NCI-H187 treated with DMSO at 0.1 percent for 48 hours (cell line): ENCODE data around the gene MACC1.
"Not testable (repeated sequence)": the region's sequence is repeated elsewhere in the genome, so short reads cannot be mapped to it uniquely, and the experiment has no call there.

Experiments
- DNase-seq: peaks from one replicate; lab custom pipeline; 2025; lab: John Stamatoyannopoulos, UW

MACC1 gene

DNA sequence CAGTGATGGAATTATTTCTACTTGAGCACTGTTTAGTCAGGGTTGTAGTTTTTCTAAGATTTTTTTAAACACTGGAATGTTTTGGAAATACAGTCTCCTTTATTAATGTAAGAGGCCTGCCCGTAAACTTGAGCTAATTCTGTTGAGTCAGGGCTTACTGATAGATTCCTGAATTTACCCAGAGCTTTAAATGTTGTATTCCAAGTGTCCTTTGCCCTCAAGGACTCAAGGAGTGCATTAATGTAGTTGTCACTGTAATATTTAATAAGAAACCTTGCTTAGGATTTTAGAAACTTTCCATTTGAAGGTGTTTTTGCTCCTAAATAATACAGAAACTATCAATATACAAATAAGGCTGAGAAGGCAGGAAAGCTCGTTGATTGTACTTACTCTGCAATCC is 89.2 kb downstream of the MACC1 start:
- no peak for DNase-seq

DNA sequence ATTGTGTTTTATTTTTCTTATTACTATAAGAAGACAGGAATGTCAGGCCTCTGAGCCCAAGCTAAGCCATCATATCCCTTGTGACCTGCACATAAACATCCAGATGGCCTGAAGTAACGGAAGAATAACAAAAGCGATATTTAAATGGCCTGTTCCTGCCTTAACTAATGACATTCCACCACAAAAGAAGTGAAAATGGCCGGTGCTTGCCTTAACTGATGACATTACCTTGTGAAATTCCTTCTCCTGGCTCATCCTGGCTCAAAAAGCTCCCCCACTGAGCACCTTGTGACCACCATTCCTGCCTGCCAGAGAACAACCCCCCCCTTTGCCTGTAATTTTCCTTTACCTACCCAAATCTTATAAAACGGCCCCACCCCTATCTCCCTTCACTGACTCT is 91.1 kb downstream of the MACC1 start:
- DNase-seq = not testable (repeated sequence)

DNA sequence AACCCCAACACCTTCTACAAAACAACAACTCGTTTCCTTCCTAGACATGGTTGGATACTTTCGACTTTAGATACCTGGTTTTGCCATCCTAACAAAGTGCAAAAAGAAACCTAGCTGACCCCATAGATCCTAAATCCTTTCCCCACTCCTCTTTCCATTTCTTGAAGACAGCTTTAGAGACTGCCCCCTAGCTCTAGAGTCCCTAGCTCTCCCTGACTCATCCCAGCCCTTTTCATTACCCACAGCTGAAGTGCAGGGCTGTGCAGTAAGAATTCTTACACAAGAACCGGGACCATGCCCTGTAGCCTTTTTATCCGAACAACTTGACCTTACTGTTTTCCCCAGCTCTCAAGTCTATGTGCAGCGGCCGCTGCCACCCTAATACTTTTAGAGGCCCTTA is 93.1 kb downstream of the MACC1 start:
- DNase-seq = not testable (repeated sequence)

DNA sequence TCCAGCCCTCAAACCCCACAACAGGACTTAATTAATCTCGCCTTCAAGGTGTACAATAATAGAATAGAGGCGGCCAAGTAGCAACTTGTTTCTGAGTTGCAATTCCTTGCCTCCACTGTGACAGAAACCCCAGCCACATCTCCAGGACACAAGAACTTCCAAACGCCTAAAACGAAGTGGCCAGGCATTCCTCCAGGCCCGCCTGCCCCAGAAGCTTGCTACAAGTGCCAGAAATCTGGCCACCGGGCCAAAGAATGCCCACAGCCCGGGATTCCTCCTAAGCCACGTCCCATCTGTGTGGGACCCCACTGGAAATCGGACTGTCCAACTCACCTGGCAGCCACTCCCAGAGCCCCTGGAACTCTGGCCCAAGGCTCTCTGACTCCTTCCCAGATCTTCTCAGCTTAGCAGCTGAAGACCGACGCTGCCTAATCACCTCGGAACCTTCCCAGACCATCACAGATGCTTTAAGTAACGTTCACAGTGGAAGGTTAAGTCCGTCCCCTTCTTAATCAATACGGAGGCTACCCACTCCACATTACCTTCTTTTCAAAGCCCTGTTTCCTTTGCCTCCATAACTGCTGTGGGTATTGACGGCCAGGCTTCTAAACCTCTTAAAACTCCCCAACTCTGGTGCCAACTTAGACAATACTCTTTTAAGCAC is 94.4 kb downstream of the MACC1 start:
- not testable (repeated sequence) for DNase-seq

DNA sequence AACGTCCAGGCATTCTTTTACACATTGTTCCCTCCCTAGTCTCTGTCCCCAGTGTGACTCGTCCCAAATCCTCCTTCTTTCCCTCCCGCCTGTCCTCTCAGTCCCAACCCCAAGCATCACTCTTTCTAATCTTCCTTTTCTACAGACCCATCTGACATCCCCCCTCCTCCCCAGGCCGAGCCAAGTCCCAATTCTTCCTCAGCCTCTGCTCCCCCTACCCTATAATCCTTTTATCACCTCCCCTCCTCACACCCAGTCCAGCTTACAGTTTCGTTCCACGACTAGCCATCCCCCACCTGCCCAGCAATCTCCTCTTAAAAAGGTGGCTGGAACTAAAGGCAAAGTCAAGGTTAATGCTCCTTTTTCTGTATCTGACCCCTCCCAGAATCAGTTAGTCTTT is 95.1 kb downstream of the MACC1 start:
- no peak for DNase-seq

DNA sequence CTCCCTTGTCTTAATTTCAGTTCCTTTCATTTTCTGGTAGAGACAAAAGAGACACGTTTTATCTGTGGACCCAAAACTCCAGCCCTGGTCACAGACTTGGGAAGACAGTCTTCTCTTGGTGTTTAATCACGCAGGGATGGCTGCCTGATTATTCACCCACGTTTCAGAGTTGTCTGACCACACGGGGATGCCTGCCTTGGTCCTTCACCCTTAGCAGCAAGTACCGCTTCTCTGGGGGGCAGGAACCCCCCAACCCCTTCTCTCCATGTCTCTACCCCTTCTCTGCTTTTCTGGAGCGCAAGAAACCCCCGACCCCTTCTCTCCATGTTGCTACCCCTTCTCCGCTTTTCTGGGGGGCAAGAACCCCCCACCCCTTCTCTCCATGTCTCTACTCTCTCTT is 95.8 kb downstream of the MACC1 start:
- no peak for DNase-seq

DNA sequence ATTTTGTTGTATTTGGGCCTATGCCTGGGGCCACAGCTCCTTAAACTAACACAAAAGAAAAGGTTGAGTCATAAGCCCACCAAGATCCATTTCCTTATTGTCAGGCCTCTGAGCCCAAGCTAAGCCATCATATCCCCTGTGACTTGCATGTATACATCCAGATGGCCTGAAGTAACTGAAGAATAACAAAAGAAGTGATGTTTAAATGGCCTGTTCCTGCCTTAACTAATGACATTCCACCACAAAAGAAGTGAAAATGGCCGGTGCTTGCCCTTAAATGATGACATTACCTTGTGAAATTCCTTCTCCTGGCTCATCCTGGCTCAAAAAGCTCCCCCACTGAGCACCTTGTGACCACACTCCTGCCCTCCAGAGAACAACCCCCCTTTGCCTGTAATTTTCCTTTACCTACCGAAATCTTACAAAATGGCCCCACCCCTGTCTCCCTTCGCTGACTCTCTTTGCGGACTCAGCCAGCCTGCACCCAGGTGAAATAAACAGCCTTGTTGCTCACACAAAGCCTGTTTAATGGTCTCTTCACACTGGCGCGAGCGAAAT is 96.5 kb downstream of the MACC1 start:
- DNase-seq = not testable (repeated sequence)

DNA sequence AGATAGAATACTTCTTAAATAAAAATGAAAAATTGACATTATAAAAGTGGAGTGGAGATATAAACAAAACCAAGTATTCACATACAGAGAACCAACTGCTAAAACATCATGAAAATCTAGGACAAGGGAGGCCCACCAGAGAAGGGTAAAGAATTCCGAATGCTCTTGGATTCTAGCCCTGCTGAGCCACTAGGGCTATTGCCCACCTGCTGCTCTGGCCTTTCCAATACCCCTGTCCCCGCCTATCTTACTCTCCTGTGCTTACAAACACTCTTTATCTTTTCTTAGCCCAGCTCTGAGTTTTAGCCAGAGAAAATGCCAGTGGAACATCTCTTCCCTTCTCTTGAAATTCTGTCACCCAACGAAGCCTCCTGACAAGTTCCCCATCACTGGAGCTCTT is 100.3 kb downstream of the MACC1 start:
- no peak for DNase-seq

DNA sequence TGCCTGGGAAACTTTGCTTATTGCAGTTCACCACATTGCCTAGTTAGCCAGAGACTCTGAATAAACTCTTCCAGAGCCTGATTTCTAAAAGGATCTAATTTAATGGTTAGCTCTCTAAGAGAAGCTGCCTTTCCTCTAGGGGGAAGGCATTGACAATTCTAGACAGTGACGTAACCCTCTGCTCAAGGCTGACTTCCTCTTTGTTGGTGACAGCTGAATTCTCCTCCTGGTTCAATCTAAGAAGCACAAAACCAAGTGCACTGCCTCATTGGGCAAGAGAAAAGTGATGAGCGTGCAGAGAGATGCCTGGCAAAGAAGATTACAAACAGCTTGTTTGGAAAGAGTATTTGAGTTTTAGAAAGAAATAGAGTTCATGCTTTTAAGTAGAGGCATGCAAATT is 102.7 kb downstream of the MACC1 start:
- no peak for DNase-seq

DNA sequence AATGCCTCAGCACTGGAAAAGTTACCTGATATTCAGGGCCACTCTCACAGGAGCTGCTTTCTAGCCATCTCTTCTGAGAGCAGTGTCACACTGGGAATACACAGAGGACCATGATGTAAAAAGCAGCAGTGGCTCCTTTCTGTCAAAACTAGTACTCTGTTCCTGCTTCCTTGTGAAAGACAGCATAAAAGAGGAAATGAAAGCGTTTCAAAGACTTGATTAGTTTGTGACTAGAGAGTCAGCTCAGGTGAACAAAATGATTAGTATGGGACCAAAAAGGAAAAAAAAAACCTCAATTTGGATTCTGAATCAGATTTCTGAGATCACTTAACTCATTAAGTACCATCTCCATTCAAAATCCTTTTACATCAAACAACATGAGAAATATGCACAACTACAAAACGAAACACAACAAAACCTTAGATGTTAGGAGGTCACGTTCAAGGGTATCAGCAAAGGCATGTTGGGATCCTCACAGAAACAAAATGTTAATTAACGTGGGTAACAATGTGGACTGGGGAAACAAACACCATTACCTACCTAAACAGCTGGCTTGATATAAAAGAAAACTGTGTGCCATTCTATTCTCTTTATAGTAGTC is 103.7 kb downstream of the MACC1 start:
- no peak for DNase-seq

DNA sequence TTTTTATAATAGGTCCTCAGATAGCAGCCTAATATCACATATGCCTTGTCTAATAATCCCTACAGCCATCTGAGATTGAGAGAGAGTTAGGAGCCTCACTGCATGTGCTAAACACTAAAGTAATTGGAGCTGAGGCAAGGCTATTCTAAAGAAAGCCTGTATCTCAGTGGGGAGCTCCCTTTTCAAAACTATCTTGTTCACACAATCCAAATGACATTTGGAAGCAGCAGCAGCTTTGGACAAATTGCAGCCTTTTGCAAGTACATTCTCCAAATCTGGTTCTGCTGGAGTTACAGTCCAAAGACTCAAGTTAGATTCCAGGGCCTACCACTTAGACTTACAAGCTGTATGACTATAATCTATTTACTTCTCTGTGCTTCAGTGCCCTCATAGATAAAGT is 104.5 kb downstream of the MACC1 start:
- no peak for DNase-seq

DNA sequence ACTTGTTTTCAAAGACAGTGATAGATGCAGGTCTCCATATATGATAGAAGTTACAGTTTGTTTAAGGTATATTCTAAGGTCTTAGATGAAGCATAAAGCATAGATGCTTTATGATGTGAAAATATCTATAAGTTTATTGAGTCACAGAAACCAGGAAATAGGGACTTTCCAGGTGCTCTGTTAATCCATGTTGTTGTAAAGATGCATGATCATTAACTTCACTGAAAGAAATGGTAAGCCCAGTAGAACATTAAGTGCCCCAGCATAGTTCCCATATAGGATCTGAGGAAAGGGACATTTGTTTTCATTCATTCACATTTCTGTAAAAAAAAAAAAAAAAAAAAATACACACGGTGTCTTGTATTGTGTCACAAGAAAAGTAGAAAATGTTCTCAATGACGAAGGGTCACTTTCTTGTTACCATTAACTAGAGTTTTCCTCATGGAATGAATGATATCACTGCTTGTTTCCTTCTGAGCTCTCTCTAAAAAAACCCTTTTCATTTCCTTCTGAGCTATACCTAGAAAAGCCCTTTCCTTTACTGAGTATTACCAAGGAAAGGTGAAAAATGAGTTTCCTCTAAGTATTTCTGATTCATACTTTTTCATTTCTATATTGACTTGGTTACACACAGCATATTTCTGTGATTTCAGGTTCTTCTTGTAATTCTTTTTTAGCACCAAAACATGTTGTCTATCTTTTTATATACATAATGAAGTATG is 105.2 kb downstream of the MACC1 start:
- DNase-seq = no peak

DNA sequence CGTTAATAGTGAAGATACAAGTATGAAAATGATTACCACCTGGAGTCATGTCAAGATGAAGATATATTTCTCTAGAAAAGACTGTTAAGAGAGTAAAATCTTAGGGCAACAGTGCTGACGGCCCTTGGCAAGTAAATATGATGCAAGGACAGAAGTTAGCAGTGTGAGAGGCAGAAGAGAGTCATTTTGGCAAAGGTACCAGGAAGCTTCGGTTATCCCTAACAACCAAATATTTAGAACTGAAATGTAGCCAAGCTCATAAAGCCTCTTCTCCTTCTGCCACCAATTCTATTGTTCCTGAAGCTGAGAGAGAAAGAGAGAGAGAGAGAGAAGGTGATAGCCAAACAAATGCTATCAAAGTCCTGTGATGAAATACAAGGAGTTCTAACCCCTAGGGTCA is 109.6 kb downstream of the MACC1 start:
- DNase-seq = no peak

DNA sequence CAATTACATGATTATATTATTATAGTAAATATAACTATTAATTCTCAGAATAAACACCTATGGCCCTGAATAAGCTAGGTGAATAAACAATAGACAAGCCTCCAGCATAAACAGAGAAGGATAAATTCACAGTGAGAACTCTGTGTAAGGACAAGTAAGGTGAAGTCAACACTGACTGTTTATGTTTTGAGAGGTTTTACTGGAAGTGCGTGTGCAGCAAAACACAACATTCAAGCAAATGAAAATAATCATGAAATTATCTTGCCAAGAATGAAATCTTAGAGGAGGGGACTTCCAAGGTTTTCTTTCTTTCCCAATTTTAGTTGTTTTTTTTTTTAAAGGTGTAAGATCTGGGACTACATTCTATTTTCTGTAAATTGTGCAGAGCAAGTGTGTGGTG is 112.5 kb downstream of the MACC1 start:
- no peak for DNase-seq

DNA sequence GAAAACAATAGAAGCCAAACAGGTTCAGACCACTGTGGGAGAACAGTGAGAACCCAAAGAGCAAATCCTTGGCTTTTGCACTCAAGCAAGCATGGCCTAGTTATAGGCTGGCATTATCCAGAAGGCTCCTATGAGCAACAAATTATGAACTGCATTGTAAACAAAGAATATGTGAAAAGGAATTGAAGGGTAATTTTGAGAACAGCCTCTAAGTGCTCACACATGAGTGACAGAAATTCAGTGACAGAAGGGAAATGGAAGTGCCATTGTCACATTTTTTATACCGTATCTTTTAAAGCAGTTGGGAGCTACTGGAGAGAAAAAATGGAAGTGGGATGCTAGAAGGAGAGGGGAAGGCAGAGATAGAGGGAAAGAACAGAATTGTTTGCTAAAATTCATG is 114.2 kb downstream of the MACC1 start:
- no peak for DNase-seq

DNA sequence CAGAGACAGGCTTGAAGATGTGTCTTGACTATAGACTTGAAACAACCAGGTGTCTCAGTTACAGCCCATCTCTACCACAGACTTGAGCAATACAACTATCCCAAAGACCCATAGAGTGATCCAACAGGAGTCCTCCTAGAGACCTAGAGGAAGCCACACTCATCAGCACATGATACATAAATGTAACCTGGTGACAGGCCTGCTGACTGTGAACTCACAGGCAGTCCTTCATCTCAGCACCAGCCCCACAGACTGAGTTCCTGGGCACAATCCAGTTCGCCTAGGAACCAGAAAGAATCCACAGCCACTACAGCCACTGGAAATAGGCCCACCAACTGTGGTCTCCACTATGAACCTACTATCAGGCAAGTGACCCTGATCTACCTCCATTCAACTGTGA is 121.3 kb downstream of the MACC1 start:
- no peak for DNase-seq

DNA sequence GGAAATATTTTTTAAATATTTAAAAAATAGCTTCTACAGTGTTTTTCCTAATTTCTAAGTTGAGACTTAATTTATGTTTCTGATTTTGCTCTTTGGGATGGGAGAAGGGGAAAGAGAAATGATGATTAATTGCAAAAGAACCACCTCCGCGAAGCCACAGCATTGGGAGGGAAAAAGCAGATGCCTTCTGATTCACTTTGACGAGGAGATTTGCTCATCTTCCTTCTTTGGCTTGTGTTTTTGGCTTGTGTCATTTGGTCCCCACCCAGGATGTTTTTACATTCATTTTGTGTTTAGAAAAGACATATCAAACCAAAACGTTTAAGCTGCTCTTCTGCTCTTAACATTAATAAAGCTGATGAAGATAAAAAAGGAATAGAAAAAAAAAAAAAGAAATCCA is 121.7 kb downstream of the MACC1 start:
- DNase-seq = no peak

DNA sequence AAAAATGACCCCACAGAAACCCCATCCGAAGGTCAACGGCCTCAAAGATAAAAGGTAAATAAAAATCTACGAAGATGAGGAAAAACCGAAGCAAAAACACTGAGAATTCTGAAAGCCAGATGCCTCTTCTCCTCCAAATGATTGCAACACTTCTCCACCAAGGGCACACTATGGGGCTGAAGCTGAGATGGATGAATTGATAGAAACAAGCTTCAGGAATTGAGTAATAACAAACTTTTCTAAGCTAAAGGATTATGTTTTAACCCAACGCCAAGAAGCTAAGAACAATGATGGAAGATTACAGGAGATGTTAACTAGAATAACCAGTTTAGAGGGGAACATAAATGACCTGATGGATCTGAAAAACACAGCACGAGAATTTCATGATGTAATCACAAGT is 127.8 kb downstream of the MACC1 start:
- DNase-seq = no peak

DNA sequence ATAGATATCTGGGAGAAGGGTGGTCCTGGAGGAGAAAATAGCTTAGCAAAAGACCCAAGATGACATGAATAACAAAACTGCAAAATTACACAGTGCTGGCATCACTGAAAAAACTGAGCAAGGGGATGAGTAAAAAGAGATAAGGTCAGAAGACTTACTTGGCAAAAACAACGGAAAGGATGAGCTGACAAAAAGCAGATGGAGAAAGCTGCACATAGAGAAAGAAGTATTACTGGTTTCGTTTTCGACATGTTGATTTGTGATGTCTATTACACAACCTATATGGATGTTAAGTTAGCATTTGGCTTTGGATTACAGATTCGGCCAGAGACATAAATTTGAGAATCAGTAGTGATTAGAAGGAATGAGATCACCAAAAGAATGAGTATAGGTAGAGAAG is 132.1 kb downstream of the MACC1 start:
- DNase-seq = no peak
